Measurements from ENCODE around the gene YWHAQ. TPM values are rescaled to one million over a fixed set of nuclear protein-coding genes. Genes with fewer than 3 reads are reported as not detected.
"Not testable (repeated sequence)": the region's sequence is repeated elsewhere in the genome, so short reads cannot be mapped to it uniquely, and the experiment has no call there.

Gene YWHAQ
- polyA plus RNA-seq, 1 of the 3 experiments (the other 2 are of a cell fraction) = 240 TPM

DNA sequence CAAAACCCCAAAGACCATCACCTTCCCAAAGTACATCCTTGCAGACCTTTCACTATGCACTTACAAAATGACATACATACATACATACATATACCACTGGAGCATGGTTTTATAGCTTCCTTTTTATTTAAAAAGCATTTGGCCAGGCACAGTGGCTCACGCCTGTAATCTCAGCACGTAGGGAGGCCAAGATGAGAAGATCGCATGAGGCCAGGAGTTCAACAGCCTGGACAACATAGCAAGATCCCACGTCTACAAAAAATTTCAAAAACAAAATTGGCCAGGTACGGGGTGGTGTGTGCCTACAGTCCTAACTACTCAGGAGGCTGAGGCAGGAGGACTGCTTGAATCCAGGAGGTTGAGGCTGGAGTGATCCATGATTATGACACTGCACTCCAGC lies 45.3 kb downstream of the YWHAQ start:
- ChIA-PET POLR2A (no interaction called here), CTCF (interaction anchor here (0.6 kb wide), 1 partner anchor 29 kb away, joined by 3 read pairs; no protein-coding TSS in a partner anchor)
- Histone ChIP-seq H3K9ac (no peak overlapping the region), H3K36me3 (replicated peaks in 1 of 2; ENCODE audit: control insufficient read depth in 1 of 2, insufficient read depth in 2 of 2, low read length in 1 of 2) (peaks cover 51 to 85% of the 10 kb centered on the region in 2 experiments), H3K9me2 (no peaks in the 10 kb centered on the region), H4K20me1 (ENCODE audit: insufficient read depth) (peaks cover 52% of the 10 kb centered on the region), H3K27me3 (ENCODE audit: insufficient read depth) (no peaks in the 10 kb centered on the region), H3K4me2 (no peak overlapping the region), H3F3A (replicated peaks; ENCODE audit: insufficient read depth) (peaks cover 34% of the 10 kb centered on the region), H3K4me3 (ENCODE audit: low read depth in 2 of 2, low read length in 1 of 2) (no peak overlapping the region), H2AFZ (ENCODE audit: low read depth) (no peak overlapping the region), H3K4me1 (ENCODE audit: control insufficient read depth in 1 of 2, insufficient read depth in 2 of 2, low read depth in 1 of 2, low read length in 1 of 2) (no peaks in the 10 kb centered on the region; a peak in 1 of 4 replicates), H3K9me3 (no peaks in the 10 kb centered on the region), H3K79me2 (ENCODE audit: insufficient read depth) (peaks cover 82% of the 10 kb centered on the region), H3K27ac (ENCODE audit: low read depth in 2 of 2, low read length in 1 of 2) (no peak overlapping the region)
- DNase-seq = no peak
- 91% methylated on average over 5 of the region's 5 CpGs for WGBS (ENCODE audit: low lambda C conversion rate)
- no peak for TF ChIP-seq EZH2phosphoT487 (IDR thresholded peaks at IDR 0.05; ENCODE audit: borderline replicate concordance, low read depth)
- TF ChIP-seq YY1 (IDR thresholded peaks at IDR 0.05; ENCODE audit: low read depth) = no peak
- no peak for TF ChIP-seq SMC3 (IDR thresholded peaks at IDR 0.05; ENCODE audit: low read depth, low read length)
- TF ChIP-seq POLR2AphosphoS5 (IDR thresholded peaks at IDR 0.05; ENCODE audit: low read depth, low read length) = no peak

DNA sequence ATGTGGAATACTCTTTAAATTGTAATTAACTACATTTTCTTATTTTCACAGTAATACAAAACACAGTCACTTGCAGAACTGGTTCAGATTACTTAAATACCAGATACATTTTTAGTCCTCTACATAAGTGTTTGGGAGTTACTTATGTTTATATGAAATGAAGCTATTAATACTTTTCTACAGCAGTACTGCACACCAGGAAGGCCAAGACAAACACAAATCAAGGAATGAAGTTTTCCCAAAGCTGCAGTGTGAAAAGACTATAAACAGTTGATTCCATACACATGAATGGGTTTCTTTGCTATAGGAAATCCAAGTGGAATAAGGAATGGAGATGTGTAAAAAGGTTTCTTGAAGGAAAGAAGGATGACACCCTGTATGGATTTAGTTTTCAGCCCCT lies 45.9 kb downstream of the YWHAQ start:
- Histone ChIP-seq H4K20me1 (ENCODE audit: insufficient read depth) (peaks cover 46% of the 10 kb centered on the region), H3K79me2 (ENCODE audit: insufficient read depth) (peaks cover 79% of the 10 kb centered on the region), H3K36me3 (replicated peaks in 1 of 2; ENCODE audit: control insufficient read depth in 1 of 2, insufficient read depth in 2 of 2, low read length in 1 of 2) (peaks cover 45 to 82% of the 10 kb centered on the region in 2 experiments), H3F3A (replicated peaks; ENCODE audit: insufficient read depth) (peaks cover 32% of the 10 kb centered on the region)
- H3K4me3 ChIP-seq (ENCODE audit: low read depth in 2 of 2, low read length in 1 of 2); DNase-seq; H3K9ac ChIP-seq; H3K9me2 ChIP-seq; H3K4me2 ChIP-seq; H3K9me3 ChIP-seq; POLR2A ChIA-PET; H3K27me3 ChIP-seq (ENCODE audit: insufficient read depth); H3K4me1 ChIP-seq (ENCODE audit: control insufficient read depth in 1 of 2, insufficient read depth in 2 of 2, low read depth in 1 of 2, low read length in 1 of 2); H3K27ac ChIP-seq (ENCODE audit: low read depth in 2 of 2, low read length in 1 of 2); H2AFZ ChIP-seq (ENCODE audit: low read depth): not testable (repeated sequence)
- CTCF ChIA-PET = interaction anchor here (0.5 to 0.6 kb wide), 2 partner anchors 28 to 158 kb away, joined by 3 read pairs; no protein-coding TSS in a partner anchor

DNA sequence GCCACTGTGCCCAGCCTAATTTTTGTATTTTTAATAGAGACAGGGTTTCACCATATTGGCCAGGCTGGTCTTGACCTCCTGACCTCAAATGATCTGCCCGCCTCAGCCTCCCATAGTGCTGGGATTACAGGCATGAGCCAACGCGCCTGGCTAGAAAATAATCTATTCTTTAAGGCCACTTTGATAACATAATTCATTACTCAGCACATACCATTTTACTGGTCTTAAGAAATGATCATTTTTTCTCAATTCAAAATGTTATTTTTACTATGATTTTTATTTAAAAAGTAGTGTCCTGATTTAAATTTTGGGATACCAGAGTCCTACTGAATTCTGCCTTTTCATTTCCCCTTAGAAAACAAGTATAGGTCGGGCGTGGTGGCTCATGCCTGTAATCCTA lies 48.2 kb downstream of the YWHAQ start:
- 97% methylated on average over 5 of the region's 5 CpGs for WGBS (ENCODE audit: low lambda C conversion rate)
- Histone ChIP-seq H3K27ac (ENCODE audit: low read depth in 2 of 2, low read length in 1 of 2) (no peak overlapping the region), H3K9me2 (no peaks in the 10 kb centered on the region), H3K4me3 (ENCODE audit: low read depth in 2 of 2, low read length in 1 of 2) (no peak overlapping the region), H3K79me2 (ENCODE audit: insufficient read depth) (peaks cover 56% of the 10 kb centered on the region), H3F3A (replicated peaks; ENCODE audit: insufficient read depth) (peaks cover 40% of the 10 kb centered on the region), H4K20me1 (ENCODE audit: insufficient read depth) (peaks cover 23% of the 10 kb centered on the region), H3K9me3 (no peaks in the 10 kb centered on the region), H3K36me3 (replicated peaks in 1 of 2; ENCODE audit: control insufficient read depth in 1 of 2, insufficient read depth in 2 of 2, low read length in 1 of 2) (peaks cover 34 to 63% of the 10 kb centered on the region in 2 experiments), H3K9ac (no peak overlapping the region), H3K4me1 (ENCODE audit: control insufficient read depth in 1 of 2, insufficient read depth in 2 of 2, low read depth in 1 of 2, low read length in 1 of 2) (no peaks in the 10 kb centered on the region), H3K4me2 (no peak overlapping the region), H3K27me3 (ENCODE audit: insufficient read depth) (no peaks in the 10 kb centered on the region), H2AFZ (ENCODE audit: low read depth) (no peak overlapping the region)
- CTCF ChIA-PET = no interaction called here
- no peak for TF ChIP-seq YY1 (IDR thresholded peaks at IDR 0.05; ENCODE audit: low read depth)
- no peak for TF ChIP-seq ELF1 (IDR thresholded peaks at IDR 0.05)
- TF ChIP-seq NFIC (IDR thresholded peaks at IDR 0.05; ENCODE audit: borderline replicate concordance) = no peak
- TF ChIP-seq, protein P1, sequence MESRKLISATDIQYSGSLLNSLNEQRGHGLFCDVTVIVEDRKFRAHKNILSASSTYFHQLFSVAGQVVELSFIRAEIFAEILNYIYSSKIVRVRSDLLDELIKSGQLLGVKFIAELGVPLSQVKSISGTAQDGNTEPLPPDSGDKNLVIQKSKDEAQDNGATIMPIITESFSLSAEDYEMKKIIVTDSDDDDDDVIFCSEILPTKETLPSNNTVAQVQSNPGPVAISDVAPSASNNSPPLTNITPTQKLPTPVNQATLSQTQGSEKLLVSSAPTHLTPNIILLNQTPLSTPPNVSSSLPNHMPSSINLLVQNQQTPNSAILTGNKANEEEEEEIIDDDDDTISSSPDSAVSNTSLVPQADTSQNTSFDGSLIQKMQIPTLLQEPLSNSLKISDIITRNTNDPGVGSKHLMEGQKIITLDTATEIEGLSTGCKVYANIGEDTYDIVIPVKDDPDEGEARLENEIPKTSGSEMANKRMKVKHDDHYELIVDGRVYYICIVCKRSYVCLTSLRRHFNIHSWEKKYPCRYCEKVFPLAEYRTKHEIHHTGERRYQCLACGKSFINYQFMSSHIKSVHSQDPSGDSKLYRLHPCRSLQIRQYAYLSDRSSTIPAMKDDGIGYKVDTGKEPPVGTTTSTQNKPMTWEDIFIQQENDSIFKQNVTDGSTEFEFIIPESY (IDR thresholded peaks at IDR 0.05; ENCODE audit: borderline replicate concordance, low read depth) = no peak
- TF ChIP-seq, protein P2, sequence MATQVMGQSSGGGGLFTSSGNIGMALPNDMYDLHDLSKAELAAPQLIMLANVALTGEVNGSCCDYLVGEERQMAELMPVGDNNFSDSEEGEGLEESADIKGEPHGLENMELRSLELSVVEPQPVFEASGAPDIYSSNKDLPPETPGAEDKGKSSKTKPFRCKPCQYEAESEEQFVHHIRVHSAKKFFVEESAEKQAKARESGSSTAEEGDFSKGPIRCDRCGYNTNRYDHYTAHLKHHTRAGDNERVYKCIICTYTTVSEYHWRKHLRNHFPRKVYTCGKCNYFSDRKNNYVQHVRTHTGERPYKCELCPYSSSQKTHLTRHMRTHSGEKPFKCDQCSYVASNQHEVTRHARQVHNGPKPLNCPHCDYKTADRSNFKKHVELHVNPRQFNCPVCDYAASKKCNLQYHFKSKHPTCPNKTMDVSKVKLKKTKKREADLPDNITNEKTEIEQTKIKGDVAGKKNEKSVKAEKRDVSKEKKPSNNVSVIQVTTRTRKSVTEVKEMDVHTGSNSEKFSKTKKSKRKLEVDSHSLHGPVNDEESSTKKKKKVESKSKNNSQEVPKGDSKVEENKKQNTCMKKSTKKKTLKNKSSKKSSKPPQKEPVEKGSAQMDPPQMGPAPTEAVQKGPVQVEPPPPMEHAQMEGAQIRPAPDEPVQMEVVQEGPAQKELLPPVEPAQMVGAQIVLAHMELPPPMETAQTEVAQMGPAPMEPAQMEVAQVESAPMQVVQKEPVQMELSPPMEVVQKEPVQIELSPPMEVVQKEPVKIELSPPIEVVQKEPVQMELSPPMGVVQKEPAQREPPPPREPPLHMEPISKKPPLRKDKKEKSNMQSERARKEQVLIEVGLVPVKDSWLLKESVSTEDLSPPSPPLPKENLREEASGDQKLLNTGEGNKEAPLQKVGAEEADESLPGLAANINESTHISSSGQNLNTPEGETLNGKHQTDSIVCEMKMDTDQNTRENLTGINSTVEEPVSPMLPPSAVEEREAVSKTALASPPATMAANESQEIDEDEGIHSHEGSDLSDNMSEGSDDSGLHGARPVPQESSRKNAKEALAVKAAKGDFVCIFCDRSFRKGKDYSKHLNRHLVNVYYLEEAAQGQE (IDR thresholded peaks at IDR 0.05; ENCODE audit: low read depth, low read length) = no peak
- no peak for TF ChIP-seq MEF2A (IDR thresholded peaks at IDR 0.05; ENCODE audit: borderline replicate concordance, low read depth)
- TF ChIP-seq, protein P3, sequence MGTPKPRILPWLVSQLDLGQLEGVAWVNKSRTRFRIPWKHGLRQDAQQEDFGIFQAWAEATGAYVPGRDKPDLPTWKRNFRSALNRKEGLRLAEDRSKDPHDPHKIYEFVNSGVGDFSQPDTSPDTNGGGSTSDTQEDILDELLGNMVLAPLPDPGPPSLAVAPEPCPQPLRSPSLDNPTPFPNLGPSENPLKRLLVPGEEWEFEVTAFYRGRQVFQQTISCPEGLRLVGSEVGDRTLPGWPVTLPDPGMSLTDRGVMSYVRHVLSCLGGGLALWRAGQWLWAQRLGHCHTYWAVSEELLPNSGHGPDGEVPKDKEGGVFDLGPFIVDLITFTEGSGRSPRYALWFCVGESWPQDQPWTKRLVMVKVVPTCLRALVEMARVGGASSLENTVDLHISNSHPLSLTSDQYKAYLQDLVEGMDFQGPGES (IDR thresholded peaks at IDR 0.05; ENCODE audit: low read depth, low read length) = no peak
- TF ChIP-seq SMC3 (IDR thresholded peaks at IDR 0.05; ENCODE audit: low read depth, low read length) = no peak
- TF ChIP-seq GATA2 (CRISPR knock-in tag; IDR thresholded peaks at IDR 0.05) = no peak
- TF ChIP-seq TCF12 (IDR thresholded peaks at IDR 0.05) = no peak
- no peak for TF ChIP-seq TEAD4 (IDR thresholded peaks at IDR 0.05; ENCODE audit: borderline replicate concordance, insufficient read depth)
- no peak for TF ChIP-seq FOXM1 (IDR thresholded peaks at IDR 0.05; ENCODE audit: low read depth)
- TF ChIP-seq TAF1 (IDR thresholded peaks at IDR 0.05; ENCODE audit: borderline replicate concordance, low read depth, low read length) = no peak
- TF ChIP-seq FOXJ3 (CRISPR knock-in tag; IDR thresholded peaks at IDR 0.05) = no peak
- POLR2A ChIA-PET = no interaction called here
- no peak for DNase-seq

All from SK-N-SH (cell line).